Adrenal gland (tissue), 5 donors: ENCODE data around the gene STPG4.

Experiments used
- POLR2A ChIP-seq, 2 donors: fragments of 450-650 bp; IDR thresholded peaks; one replicate each; pipeline ENCODE4 v1.6.1; 2017; ENCODE audit warnings: antibody characterized with exemption in 2 of 2, mild to moderate bottlenecking in 2 of 2, moderate library complexity in 1 of 2
- TF ChIP-seq, protein P1 (sequence below), 6 experiments: fragments of 450-650 bp in 4 of 6; fragments of 200-600 bp in 2 of 6; sonication (generic) in 1 of 6; IDR thresholded peaks; 1 replicate in 5 of 6; 2 replicates in 1 of 6; pipeline versions ENCODE4 v1.5.1 to v1.8.0; 2016 to 2021; ENCODE audit warnings: antibody characterized with exemption in 6 of 6, mild to moderate bottlenecking in 2 of 6, moderate library complexity in 1 of 6
- donor health status: DM: no; HTN: no; CAD: no.

DNA sequence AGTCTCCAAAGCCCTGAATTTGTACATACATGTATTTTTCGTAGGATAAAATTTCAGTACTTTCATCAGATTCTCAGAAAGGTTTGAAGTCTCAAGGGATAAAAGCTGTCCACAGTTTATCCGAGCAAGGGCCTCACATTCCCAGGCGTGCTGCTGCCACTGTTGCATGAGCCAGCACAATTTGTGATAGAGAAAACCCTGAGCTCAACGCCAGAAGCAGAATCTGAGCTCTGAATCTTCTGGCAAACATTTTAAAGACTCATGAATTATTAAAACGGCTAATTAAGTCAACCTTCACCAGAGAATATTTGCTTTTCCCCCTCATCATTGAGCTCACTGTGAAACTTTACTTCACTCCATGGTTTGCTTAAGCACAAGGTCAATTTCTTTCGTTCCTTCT lies 38.5 kb upstream of the STPG4 start:
- no peak for TF ChIP-seq POLR2A (IDR thresholded peaks at IDR 0.05)
- TF ChIP-seq, protein P1, sequence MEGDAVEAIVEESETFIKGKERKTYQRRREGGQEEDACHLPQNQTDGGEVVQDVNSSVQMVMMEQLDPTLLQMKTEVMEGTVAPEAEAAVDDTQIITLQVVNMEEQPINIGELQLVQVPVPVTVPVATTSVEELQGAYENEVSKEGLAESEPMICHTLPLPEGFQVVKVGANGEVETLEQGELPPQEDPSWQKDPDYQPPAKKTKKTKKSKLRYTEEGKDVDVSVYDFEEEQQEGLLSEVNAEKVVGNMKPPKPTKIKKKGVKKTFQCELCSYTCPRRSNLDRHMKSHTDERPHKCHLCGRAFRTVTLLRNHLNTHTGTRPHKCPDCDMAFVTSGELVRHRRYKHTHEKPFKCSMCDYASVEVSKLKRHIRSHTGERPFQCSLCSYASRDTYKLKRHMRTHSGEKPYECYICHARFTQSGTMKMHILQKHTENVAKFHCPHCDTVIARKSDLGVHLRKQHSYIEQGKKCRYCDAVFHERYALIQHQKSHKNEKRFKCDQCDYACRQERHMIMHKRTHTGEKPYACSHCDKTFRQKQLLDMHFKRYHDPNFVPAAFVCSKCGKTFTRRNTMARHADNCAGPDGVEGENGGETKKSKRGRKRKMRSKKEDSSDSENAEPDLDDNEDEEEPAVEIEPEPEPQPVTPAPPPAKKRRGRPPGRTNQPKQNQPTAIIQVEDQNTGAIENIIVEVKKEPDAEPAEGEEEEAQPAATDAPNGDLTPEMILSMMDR (IDR thresholded peaks at IDR 0.05), result no peak
